Erythroblast (primary cell): ENCODE measurements around the gene APIP.

Source experiments
- GATA1 ChIP-seq: IDR thresholded peaks from 2 replicates; pipeline ENCODE4 v1.6.1; 2011; ENCODE audit warnings: low read depth, mild to moderate bottlenecking, control low read depth, low read length, moderate library complexity
- POLR2A ChIP-seq: IDR thresholded peaks from 2 replicates; pipeline ENCODE4 v1.6.1; 2011; ENCODE audit warnings: mild to moderate bottlenecking, low read length

DNA sequence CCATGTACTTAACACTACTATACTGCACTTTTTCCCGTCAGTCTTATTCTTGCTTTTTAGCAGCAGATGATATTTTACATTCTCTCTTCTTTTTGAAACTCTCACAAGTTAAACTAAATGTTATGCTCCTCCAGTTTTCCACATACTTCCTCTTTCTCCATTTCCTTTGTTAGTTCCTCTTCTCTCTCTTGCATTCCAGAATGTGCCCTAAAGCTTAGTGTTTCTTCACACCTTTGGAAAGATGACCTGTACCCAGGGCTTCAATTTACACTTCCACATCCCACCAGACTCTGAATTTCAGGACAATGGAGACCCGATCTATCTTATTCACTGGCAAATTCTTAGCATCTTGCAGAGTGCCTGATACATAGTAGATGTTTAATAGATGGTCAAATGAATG is 51.8 kb downstream of the APIP start:
- no peak for TF ChIP-seq POLR2A
- TF ChIP-seq GATA1 = no peak
